Activated naive CD8-positive, alpha-beta T cell treated with anti-CD3 and anti-CD28 coated beads, Interleukin-2, amount 50 U/mL, for 16 hours (primary cell): ENCODE results near the gene ARMH3.
"Not testable (repeated sequence)": the region's sequence is repeated elsewhere in the genome, so short reads cannot be mapped to it uniquely, and the experiment has no call there.

ENCODE experiments used
- DNase-seq: peaks from one replicate; pipeline ENCODE4 v3.0.0-alpha.2; 2020; ENCODE audit warnings: low read depth, low spot score

The ARMH3 gene

GRCh38 chr10:102055647-102056419, at the start of gene ARMH3:
TSS of gene ARMH3 (minus strand) at chr10:102056173. CDS start at chr10:102040114, 16,059 bp downstream.
- peak; percentile 74 for DNase-seq

GRCh38 chr10:102102421-102102820, 46.4 kb upstream of the ARMH3 start:
- DNase-seq: no peak

- DNase-seq: no peak
Measured at GRCh38 chr10:102101152-102101551, 45.2 kb upstream of the ARMH3 start.

- no peak for DNase-seq
Measured at GRCh38 chr10:102096449-102096848, 40.5 kb upstream of the ARMH3 start.

- DNase-seq: no peak
Measured at GRCh38 chr10:102090772-102091171, 34.8 kb upstream of the ARMH3 start.

GRCh38 chr10:102086196-102086595, 30.2 kb upstream of the ARMH3 start:
- DNase-seq: no peak

- no peak for DNase-seq
Measured at GRCh38 chr10:102085336-102085735, 29.4 kb upstream of the ARMH3 start.

GRCh38 chr10:102083541-102083940, 27.6 kb upstream of the ARMH3 start:
- DNase-seq: no peak

GRCh38 chr10:102072673-102073527, 16.9 kb upstream of the ARMH3 start:
- peak; percentile 68 for DNase-seq

GRCh38 chr10:102069071-102069470, 13.1 kb upstream of the ARMH3 start:
- no peak for DNase-seq

- DNase-seq: no peak
Measured at GRCh38 chr10:102068216-102068615, 12.2 kb upstream of the ARMH3 start.

GRCh38 chr10:102067091-102067916, 11.3 kb upstream of the ARMH3 start:
- DNase-seq: no peak

GRCh38 chr10:102066399-102067088, 10.6 kb upstream of the ARMH3 start:
- DNase-seq: no peak

- no peak for DNase-seq
Measured at GRCh38 chr10:102065561-102066398, 9.8 kb upstream of the ARMH3 start.

GRCh38 chr10:102064868-102065560, 9.0 kb upstream of the ARMH3 start, which contains the start of gene HPS6:
TSS of gene HPS6 (plus strand) at chr10:102065349. CDS start at chr10:102065475, 126 bp downstream.
- peak; percentile 77 for DNase-seq

GRCh38 chr10:102064503-102064867, 8.5 kb upstream of the ARMH3 start:
- no peak for DNase-seq

- no peak for DNase-seq
Measured at GRCh38 chr10:102059987-102060386, 4.0 kb upstream of the ARMH3 start.

- not testable (repeated sequence) for DNase-seq
Measured at GRCh38 chr10:102054881-102055646, 909 bp downstream of the ARMH3 start.

- no peak for DNase-seq
Measured at GRCh38 chr10:102046095-102046494, 9.9 kb downstream of the ARMH3 start.
